VCaP (cell line): Measurements from ENCODE around the gene NOXO1.
A peak's percentile ranks its signal among the peaks of the same experiment; 100 is the strongest.

Experiments
- H3K27ac ChIP-seq: fragments of 450-650 bp; 2 replicates; pipeline ENCODE4 v1.5.1; 2017
- CTCF ChIP-seq: fragments of 450-650 bp; conservative IDR thresholded peaks from 2 replicates; pipeline ENCODE4 v1.5.1; 2017; ENCODE audit warnings: mild to moderate bottlenecking, moderate library complexity

NOXO1 gene

GRCh38 chr16:1932050-1933028, 48.9 kb downstream of the NOXO1 start:
- H3K27ac ChIP-seq: no peak overlapping the region
- TF ChIP-seq CTCF: peak; percentile 60

- no peak overlapping the region for H3K27ac ChIP-seq
- no peak for TF ChIP-seq CTCF
Observed at GRCh38 chr16:1930338-1930720, 50.9 kb downstream of the NOXO1 start.

GRCh38 chr16:1929578-1930337, 51.5 kb downstream of the NOXO1 start:
- H3K27ac ChIP-seq: peak overlapping the region; percentile 51; the same call in 1 of the 2 replicates
- peak; percentile 93 for TF ChIP-seq CTCF

GRCh38 chr16:1929105-1929504, 52.2 kb downstream of the NOXO1 start:
- H3K27ac ChIP-seq: peak overlapping the region; percentile 51; the same call in 1 of the 2 replicates
- TF ChIP-seq CTCF: no peak
